Left kidney (tissue), 2 donors: ENCODE measurements around the gene SKIL. TPM values are rescaled to one million over a fixed set of nuclear protein-coding genes. Genes with fewer than 3 reads are reported as not detected.

Source experiments
- DNase-seq: peaks from one replicate; pipeline ENCODE4 v3.0.0-alpha.2; 2013
- polyA plus RNA-seq: library from polyadenylated mRNA; unstranded; fragments of 120-200 nt; gene quantifications from one replicate; pipeline ENCODE4 v1.2.1, GENCODE V29; 2013; ENCODE audit not compliant: insufficient read length

SKIL gene
- polyA plus RNA-seq, 1 donor, result 66.0 TPM

GRCh38 chr3:170391108-170391507 lies 33.6 kb downstream of the SKIL start:
- DNase-seq, result no peak

- no peak for DNase-seq
Observed at GRCh38 chr3:170397685-170398084, 40.2 kb downstream of the SKIL start.

- DNase-seq, result no peak
Observed at GRCh38 chr3:170405101-170405500, 47.6 kb downstream of the SKIL start.

DNA sequence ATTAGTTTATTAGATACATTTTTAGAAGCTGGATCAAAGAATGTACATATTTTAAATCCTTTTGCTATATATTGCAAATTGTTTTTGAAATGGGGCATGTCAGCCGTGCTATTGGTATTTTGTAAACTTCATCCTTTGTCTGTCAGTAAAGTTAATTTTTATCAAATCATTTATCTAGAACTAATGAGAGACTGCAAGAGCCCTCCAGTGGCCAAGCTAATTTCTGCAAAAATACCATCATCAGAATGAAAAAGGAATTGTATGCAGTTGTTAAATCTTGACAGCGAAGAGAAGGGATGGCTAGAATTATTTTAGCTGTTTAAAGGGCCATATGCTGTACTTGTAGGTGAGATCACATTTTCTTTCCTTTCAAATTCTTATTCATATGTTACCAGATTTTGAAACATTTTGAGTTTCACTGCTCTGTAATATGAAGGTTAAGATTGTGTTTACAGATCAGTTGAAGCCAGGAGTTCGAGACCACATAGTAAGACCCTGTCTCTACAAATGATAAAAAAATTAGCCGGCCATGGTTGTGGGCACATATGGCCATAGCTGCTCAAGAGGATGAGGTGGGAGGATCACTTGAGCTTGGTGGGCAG lies 53.0 kb downstream of the SKIL start:
- DNase-seq, result no peak

- DNase-seq, result no peak
Observed at GRCh38 chr3:170413291-170413690, 55.8 kb downstream of the SKIL start.

- peak; percentile 72 for DNase-seq
Observed at GRCh38 chr3:170414202-170414663, 56.7 kb downstream of the SKIL start.

- no peak for DNase-seq
Observed at GRCh38 chr3:170417090-170417489, 59.6 kb downstream of the SKIL start.

DNA sequence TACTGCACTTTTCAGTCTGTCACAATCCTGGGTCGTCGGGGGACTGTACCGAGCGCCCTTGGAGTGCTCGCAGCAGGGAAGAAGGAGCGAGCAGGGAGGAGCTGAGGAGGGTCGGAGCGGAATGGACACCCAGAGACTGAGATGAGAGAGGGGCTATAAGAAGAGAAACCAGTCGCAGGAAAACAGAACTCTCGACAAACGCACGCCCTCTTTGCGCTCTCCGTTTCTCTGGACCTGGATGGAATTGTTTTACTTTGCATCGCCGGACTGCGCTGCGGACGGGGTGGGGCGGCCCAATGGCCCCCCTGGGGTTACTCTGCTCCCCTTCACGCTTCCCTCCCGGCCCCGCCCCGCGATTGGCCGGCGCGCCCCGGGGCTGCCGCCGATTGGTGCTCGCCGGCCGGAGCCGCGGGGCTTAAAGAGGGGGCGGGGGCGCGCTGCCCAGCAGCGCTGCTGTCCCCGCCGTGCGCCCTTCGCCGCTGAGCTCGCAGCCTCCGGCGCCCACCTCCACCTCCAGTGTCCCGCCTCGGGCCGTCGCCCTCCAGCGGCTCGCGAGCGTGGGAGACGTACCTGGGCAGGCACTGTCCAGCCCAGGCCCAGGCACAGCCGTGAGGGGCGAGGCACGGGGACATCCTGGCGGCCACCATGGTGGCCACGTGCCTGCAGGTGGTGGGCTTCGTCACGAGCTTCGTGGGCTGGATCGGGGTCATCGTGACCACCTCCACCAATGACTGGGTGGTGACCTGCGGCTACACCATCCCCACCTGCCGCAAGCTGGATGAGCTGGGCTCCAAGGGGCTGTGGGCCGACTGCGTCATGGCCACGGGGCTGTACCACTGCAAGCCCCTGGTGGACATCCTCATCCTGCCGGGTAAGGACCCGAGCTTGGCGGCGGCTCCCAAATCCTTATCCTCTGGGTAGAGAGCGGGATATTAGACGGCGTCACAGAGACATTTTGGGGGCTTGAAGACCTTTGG lies 61.2 kb downstream of the SKIL start, which contains the start of gene CLDN11:
CLDN11 (plus strand) TSS at position 447 of the 977 bp plus-strand sequence; CDS start at position 646, 199 bp downstream.
- peak; percentile 67 for DNase-seq

DNA sequence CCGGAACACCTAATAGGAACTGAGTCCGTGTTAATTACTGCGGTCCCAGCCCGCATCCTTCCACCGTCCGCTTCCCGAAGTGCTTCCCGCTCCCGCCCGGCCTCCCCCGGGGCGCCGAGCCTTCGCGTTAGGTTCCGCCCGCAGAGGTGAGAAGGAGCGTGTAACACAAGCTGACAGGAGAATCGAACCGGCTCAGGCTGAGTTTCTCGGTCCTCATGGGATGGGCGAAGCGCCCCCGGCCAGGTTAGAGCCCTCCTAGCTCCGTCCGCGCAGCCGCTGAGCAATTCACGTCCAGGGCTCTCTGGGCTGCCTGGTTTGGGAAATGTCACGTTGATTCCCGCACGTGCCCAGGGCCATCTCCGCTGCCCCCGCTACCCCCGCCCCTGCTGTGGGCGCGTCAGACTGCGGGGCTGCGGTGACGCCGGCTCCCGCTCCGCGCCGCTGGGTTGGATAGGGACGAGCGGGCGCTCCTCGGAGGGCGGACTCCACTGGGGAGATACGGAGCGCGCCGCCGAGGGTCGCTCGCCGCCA lies 62.1 kb downstream of the SKIL start:
- DNase-seq, result no peak

DNA sequence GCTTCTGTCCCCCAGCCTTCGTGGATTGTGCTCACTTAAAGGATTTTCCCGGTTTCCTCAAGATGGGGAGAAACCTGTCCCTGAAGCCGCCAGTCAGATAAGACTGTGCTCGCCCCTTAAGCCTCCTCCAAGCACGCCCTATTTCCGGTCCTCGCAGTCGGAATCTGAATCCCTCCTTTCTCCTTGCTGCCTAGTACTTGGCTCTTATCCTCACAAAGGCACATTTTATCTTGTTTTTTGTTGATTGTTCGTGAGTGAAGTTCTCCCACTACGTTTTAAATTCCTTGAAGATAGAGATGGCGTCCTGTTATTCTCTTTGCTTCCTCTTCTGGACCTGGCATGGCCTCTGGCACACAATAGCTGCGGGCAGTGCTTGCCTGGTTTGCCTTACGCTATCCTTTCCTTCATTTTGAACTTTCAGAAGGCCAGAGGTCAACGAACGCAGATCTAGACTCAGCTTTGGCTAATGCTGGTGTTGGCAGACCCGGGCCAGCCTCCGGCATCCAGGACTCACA lies 62.8 kb downstream of the SKIL start:
- DNase-seq, result no peak

DNA sequence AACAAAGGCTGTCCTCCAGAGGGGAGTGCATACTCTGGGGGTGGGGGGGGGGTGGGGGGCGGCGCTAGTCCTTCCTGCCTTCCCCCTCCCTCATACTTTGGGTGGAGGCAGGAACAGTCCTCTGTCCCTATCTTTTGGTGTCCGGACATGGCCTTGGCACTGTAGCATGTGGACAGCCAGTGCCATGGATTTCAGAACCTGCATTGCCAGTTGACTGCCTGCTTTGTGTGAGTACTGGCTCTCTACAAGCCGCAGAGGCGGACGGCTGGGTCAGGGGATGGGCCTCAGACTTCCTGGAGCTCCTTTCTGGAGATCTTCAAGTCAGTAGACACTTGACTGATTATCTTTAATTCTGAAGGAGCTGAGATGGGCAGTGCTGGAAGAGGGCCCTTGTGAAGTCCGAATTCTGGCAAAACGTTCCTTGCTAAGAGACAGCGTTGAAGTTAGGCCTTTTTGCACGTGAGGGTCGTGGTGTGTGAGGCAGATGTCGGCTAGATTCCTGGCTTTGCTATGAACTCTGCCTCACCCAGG lies 63.7 kb downstream of the SKIL start:
- no peak for DNase-seq

- no peak for DNase-seq
Observed at GRCh38 chr3:170421758-170422157, 64.2 kb downstream of the SKIL start.

DNA sequence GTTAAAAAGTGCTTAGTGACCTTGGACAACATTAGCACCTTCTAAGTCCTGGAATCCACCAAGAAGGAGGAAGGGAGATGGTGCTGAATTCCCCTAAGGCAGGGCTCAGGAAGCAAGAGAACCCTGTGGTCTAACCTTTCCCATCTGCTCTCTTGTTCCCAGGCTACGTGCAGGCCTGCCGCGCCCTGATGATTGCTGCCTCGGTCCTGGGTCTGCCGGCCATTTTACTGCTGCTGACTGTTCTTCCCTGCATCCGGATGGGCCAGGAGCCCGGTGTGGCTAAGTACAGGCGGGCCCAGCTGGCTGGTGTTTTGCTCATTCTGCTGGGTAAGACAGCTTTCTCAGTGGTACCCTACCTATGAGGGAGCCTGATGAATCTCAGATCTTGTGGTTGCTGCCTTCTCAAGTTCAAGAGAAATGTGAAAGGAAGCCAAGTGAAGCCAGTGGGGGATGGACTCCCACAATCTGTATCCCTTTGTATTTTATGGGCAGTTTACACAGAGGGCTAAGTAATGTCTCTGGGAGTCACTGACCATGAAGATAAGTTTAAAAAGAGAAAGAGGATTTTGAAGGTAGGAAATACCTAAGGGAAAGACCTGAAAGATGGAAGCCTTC lies 65.6 kb downstream of the SKIL start:
- DNase-seq, result no peak

DNA sequence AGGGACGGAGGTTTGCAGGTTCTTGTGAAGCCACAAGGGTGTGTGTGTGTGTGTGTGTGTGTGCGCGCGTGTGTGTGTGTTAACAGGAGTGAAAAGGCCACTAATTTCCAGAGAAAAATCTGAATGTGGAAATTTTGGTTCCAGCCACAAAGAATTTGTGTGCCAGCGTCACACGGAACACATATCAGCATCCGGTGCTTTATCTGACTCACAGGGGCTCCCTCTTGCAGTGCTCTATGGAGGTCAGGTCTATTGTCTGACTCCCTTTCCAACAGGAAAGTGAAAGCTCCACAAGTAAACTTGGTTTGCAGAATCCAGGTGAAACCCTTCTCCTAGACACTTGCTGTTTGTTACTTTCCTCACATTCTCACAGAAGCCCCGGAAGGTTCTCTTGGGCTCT lies 67.4 kb downstream of the SKIL start:
- DNase-seq, result no peak

DNA sequence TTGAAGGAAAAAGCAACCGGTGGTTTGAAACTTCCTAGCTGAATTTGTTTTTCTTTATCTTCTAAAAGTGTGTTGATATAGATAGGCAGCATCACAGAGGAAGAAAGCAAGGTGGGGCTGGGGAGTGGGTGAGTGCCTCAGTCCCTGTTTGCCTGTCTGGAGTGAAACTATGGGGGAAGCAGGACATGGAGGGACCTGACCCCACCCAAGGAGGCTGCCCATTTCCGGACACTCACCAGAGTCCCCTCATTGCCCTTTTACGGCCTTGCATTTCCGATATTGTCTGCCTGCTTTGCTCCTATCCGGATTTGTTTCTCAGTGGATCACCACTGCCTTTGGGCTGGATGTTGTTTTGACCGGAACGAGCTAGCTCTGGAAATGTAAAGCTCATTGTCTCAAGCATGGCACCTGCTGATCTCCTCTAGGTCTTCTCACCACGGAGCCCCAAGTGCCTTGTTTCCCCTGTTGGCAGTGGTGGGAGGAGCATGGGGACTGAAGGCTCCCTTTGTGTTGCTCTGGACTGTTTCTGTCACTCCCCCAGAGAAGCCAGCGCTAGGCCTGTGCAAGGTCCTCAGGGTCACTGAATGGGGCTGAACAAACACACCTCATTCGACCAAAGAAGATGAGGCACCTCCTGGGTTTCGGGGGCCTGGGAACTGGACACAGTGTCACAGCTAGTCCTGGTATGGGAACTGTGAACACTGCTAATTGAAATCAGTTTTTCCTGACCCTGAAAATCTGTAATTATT lies 68.2 kb downstream of the SKIL start:
- no peak for DNase-seq

DNA sequence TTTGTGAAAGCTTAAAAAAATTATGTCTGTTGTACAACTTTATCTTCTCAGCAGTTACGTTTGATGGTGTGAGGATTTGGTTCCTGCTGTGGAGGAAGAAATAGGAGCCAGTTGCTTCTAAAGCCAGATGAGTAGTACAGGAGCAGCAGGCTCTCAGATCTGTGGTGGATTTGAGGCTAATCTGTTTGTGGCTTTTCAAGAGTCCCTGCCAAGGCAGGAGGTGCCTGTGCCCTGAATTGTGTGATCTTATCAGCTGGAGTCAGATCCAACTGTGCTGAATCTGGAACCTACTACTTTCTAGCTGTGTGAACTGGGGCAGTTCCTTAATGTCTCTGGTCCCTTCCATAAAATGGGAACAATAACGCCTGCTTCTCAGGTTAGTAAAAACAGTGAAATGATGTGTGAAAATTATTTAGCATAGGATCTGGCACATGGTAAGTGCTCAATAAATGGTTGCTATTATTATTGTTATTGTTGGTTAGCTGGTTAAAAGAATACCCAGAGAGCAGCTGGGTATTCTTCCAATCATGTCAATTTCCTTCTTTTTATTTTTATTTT lies 68.8 kb downstream of the SKIL start:
- DNase-seq, result no peak

- DNase-seq, result no peak
Observed at GRCh38 chr3:170428095-170428494, 70.6 kb downstream of the SKIL start.

- no peak for DNase-seq
Observed at GRCh38 chr3:170429050-170429449, 71.5 kb downstream of the SKIL start.

GRCh38 chr3:170431054-170431453 lies 73.5 kb downstream of the SKIL start:
- no peak for DNase-seq

DNA sequence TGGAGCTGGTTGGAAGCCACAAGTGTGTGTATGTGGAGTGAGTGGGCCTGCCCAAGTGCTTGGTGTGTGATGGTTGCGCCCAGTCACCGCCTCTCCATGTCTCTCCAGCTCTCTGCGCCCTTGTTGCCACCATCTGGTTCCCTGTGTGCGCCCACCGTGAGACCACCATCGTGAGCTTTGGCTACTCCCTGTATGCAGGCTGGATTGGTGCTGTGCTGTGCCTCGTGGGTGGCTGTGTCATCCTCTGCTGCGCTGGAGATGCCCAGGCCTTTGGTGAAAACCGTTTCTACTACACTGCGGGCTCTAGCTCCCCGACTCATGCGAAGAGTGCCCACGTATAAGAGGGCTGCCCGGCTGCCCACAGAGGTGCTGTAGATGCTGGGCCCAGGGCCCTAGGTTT lies 74.9 kb downstream of the SKIL start:
- DNase-seq, result no peak

- no peak for DNase-seq
Observed at GRCh38 chr3:170436697-170437096, 79.2 kb downstream of the SKIL start.
